Left lobe of liver (tissue), 2 donors: ENCODE results near the gene MPPED1. TPM values are rescaled to one million over a fixed set of nuclear protein-coding genes. Genes with fewer than 3 reads are reported as not detected.

Experiments used
- ATAC-seq: fragments of 200-7000 bp; cut with Tn5 transposase; one replicate; pipeline ENCODE4 v1.9.1; 2020; ENCODE audit warnings: mild to moderate bottlenecking, moderate library complexity
- DNase-seq: peaks from one replicate; pipeline ENCODE4 v3.0.0-alpha.2; 2020; ENCODE audit warnings: low spot score
- total RNA-seq: library from RNA; stranded (reverse); gene quantifications from one replicate; pipeline ENCODE4 v1.2.1, GENCODE V29; 2021
- donor health status: DM: no; HTN: no; CAD: no; lungs with moderate emphysema.
- donor health status: DM: no; HTN: yes; CAD: no.

Gene MPPED1
- total RNA-seq, 1 donor from 2014 or later = 2.6 TPM

DNA sequence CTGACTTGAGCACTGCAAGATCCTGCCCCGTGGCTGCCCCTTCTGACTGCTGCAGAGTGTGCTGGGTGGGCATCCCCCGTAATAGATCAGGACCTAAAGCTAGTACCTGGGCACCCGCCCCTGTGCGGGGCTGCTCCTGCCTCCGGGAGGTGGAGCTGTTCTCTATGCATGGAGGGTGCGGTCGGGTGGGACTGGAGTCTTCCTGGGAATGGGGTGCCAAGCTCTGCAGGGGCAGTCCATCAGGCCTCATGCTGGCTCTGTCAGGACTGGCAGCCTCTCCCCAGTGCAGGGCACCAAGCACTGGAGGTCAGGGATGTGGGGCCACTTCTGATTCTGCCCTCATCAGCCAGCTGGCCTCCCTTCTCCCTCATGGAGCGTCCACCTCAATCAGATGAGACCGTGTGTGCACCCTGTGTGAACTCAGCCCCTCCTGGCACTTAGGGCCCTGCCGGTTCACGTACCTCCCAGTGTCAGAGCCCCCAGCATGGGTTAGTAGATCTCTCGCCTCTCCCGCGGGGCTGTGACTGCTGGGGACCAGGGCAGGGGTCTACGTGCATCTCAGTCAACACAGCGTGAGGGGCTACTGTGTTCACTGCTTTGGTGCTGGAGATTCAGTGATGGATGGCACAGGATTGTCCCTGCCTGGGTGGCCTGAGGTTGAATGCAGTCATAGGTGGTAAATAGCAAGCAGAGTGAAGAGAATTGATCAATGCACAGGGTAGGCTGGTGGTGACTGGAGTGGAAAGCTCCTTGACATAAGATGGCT is 30.8 kb downstream of the MPPED1 start:
- DNase-seq = no peak
- ATAC-seq = no peak

DNA sequence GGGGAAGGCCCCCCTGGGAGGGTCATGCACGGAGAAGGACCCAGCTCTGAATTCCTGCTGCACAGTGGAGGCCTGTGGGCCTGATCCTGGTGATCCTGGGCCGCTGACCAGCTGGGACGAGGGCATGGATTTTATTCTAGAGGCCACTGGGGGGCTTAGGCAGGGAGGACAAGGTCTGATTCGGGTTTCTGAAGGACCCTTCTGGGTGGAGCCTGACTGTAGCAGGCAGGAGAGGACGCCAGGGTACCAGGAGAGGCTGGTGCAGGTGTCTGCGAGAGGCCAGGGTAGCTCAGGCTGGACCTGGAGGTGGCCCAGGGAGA is 31.3 kb downstream of the MPPED1 start:
- ATAC-seq (no peak), DNase-seq (no peak)

- ATAC-seq (no peak), DNase-seq (no peak)
Observed at GRCh38 chr22:43446037-43446803, 34.4 kb downstream of the MPPED1 start.

DNA sequence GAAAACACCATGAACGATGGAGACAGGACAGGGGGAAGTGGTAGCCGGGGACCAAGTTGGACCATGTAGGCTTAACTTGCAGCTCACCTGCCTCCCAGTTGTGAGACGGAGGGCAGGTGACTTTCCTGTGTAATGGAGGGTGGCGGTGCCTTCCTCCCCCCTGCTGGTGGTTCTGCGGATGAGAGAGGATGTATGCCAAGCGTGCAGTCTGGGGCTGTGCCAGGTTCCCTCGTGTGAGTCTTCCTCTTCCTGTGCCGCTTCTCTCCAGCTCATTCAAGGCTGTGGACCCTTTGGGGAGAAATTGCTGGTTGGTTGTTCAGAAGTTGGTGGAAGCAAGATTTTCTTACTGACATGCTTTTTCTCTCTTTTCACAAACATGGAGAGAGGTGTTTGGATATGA is 35.1 kb downstream of the MPPED1 start:
- ATAC-seq = peak; percentile 63

DNA sequence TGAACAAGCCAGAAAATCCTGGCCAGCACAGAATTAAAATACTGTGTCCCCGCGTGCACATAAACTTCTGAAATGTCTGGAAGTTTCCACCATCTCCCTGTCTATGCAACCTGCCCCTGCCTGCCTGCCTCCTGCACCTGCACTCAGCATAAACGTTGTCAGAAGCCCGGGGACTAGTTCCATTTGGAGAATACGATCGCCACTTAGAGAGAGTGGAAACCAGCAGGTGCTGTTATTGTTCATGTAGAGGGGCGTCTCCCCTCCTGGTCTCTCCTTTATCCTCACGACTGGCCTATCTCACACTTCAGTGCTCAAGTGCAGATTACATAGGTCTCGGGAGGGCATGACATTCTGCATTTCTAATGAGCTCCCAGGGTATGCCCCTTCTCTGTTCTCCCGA is 35.6 kb downstream of the MPPED1 start:
- DNase-seq = no peak

More for the DNA sequence above, 35.1 kb downstream of the MPPED1 start:
- no peak for DNase-seq

DNA sequence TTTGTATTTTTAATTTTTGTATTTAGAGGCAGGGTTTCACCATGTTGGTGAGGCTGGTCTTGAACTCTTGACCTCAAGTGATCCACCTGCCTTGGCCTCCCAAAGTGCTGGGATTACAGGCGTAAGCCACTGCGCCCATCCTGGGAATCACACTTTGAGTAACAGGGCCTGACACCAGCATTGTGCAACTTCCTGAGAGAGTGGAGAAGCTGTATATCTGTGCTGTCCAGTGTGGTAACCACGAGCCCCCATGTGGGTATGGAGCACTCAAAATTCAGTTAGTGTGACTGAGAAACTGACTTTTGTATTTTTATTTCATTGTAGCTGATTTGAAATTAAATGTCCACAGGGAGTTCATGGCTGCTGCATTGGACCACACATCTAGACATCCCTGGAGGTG is 36.2 kb downstream of the MPPED1 start:
- ATAC-seq (no peak), DNase-seq (no peak)

More for the DNA sequence above, 35.6 kb downstream of the MPPED1 start:
- ATAC-seq = peak; percentile 13

- ATAC-seq = no peak
- DNase-seq = no peak
Observed at GRCh38 chr22:43449205-43449830, 37.5 kb downstream of the MPPED1 start.

- ATAC-seq (no peak), DNase-seq (no peak)
Observed at GRCh38 chr22:43449831-43450225, 38.0 kb downstream of the MPPED1 start.

DNA sequence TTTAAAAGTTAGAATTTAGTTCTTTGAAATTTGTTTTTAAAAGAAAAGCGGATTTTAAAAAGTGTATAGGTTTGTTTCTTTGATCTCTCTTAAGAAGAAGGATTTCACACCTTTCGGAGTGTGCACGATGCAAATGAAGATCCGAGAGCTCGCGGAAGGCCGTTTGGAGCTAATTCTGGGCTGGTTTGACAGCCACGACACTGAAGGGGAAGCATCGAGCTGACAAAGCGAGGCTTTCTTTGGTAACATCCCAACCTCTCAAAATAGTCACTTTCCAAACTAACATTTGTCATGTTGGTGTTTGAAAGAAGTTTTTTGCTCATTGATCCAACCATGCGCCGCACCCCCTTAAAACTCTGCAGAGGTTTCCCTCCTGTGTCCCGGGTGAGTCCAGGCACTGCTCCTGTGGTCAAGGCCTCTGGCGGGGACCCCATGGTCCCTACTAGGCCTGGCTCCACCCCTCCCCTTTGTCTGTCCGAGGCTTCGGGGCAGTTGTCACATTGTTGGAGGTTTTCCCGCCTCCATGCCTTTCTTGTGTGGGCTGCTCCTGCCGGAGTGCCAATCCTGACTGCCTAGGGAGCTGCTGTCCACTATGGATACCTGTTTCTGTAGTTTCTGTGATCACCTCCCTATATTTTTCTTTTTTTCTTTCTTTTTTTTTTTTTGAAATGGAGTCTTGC is 39.7 kb downstream of the MPPED1 start:
- DNase-seq (no peak), ATAC-seq (no peak)

DNA sequence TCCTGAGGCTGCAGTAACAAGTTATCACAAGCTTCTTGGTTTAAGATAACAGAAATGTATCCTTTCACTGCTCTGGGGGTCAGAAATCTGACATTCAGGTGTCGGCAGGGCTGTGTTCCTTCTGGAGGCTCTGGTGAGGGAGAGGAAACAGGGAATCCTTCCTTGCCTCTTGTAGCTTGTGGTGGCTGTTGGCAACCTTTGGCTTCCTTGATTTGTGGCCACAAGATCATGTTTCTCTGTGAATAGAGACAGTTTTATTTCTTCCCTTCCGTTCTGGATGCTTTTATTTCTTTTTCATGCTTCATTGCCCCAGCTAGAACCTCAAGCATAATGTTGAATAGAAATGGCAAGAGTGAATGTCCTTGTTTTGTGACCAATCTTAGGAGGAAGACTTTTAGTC is 44.0 kb downstream of the MPPED1 start:
- ATAC-seq (no peak), DNase-seq (no peak)

DNA sequence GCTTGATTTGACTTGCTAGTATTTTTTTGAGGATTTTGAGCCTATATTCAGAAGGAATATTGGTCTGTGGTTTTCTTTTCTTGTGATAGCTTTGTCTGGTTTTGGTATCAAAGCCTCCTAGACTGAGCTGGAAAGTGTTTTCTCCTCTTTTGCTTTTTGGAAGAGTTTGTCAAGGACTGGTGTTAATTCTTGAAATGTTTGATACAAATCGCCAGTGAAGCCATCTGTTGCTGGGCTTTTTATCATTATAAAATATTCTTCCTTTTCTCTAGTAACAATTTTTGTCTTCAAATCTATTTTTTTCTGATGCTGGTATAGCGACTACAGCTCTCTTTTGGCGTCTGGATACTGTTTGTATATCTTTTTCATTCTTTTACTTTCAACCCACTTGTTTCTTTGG is 45.2 kb downstream of the MPPED1 start:
- no peak for DNase-seq
- no peak for ATAC-seq

DNA sequence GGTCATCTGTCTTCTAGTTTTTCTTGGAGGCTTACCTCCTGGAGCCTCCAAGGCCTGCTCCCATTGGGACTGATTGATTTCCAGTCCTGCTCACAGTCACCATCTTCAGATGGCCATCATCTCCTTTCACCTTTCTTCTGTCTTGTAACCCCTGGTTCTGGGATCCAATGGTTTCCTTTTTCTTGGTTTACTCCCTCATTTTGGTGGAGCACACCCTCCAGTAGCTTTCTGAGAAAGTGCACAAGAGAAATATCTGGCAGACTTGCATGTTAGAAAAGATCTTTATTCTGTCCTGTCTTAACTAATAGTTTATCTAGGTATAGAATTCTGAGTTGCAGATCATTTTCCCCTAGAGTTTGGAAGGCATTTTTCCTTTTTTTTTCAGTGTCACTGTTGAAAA is 50.9 kb downstream of the MPPED1 start:
- DNase-seq = no peak
- no peak for ATAC-seq

GRCh38 chr22:43464809-43465208 is 53.0 kb downstream of the MPPED1 start:
- DNase-seq (no peak), ATAC-seq (no peak)

DNA sequence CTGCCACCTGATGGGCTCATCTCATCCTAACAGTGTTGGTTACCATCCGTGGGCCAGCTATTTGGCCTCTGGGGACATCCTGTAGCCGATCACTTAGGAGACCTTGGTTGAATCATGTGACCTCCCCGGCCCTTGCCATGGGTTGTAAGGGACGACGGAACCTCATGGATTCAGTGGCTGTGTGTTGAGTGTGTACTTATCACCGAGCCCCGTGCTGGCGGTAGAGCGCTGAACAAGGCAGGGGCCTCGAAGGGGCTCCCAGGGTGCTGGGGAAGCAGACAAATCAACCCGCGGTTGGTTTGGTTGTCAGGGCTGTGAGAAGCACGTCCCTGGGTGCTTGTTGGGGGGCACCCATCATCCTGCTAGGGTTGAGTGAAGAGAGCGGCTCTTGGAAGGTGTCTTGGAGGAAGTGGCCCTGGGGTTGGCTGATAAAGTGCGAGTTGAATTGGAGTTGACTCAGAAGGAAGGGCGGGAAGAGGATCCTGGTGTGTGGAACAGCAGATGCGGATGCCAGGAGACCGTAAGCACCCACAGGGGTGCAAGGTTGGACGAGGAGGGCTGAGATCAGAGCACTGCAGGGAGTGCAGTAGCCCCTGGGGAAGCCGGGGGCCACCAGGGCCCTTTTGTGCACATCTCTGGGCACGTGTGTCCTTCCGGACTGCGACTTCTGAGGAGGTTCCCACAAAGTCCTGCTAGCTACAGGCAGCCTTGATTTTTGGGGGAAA is 53.6 kb downstream of the MPPED1 start:
- DNase-seq = no peak
- no peak for ATAC-seq

DNA sequence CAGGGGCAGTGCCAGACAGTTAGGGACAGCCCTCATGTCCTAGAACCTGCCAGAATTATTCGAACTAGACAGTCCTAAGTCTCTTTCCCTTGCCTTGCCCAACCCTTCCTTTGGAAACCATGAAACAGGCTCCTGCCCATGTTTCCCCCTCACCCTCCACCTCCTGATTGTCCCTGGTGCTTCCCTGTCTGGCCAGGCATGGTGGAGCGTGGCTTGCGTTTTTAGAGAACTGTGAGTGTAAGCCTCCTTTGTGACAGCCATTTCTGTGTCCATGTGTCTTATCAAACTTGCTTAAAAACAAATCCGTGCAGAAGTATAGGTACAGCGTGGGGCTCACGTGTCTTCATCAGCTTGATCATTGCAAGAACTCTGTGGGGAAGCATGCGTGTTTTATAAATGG is 54.9 kb downstream of the MPPED1 start:
- no peak for DNase-seq

DNA sequence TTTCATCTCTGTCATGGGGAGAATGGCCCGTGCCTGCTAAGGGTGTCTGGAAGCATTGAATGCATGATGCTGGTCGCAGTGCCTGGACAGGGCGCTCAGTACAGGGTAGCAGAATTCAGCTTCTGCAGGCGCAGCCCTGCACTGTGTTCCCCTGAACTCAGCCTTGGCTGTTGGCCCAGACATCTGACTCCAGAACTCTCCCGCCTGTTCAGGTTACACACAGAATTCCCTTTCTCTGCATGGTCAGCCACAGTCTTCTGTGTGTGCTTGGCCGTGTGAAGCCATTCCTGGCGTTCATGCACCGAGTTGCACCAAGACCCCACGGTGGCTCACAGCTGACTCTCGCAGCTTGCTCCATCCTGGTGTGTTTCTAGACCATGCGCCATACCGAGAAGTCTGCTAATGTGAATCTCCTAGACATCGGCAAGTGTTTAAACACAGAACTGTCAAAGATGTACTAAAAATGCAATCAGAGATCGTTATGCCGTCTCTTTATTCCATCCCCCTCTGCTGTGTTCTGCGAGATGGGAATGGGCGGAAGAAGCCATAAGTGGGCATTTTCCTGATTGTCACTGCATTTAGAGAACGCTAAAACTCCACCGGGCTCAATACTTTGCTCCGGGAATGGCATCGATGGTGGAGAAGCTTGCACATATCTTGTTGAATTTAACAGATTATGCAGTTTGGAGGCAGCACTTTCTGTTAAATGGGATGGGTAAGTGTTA is 55.6 kb downstream of the MPPED1 start:
- ATAC-seq = peak; percentile 90
- peak; percentile 63 for DNase-seq

More for the DNA sequence above, 54.9 kb downstream of the MPPED1 start:
- ATAC-seq = no peak

- DNase-seq (no peak), ATAC-seq (no peak)
Observed at GRCh38 chr22:43470253-43470652, 58.4 kb downstream of the MPPED1 start.

GRCh38 chr22:43470941-43471585 is 59.2 kb downstream of the MPPED1 start:
- DNase-seq (no peak), ATAC-seq (no peak)

- no peak for ATAC-seq
- DNase-seq = no peak
Observed at GRCh38 chr22:43471606-43472135, 59.9 kb downstream of the MPPED1 start.
